Pulmonary artery endothelial cell (primary cell): Measurements from ENCODE around the gene CFH. TPM values are rescaled to one million over a fixed set of nuclear protein-coding genes. Genes with fewer than 3 reads are reported as not detected.
"Not testable (repeated sequence)": the region's sequence is repeated elsewhere in the genome, so short reads cannot be mapped to it uniquely, and the experiment has no call there.

Experiments
- DNase-seq: peaks from one replicate; pipeline ENCODE4 v3.0.0-alpha.2; 2011; ENCODE audit warnings: low read depth, low spot score
- total RNA-seq: library from RNA; depleted of rRNA; stranded (reverse); fragments of >200 nt; gene quantifications from 2 replicates; pipeline ENCODE4 v1.2.3, GENCODE V29; 2014

CFH gene
- total RNA-seq, 1 donor from 2014 or later: 74.6 TPM

GRCh38 chr1:196667131-196667530, 15.3 kb downstream of the CFH start:
- DNase-seq: no peak

GRCh38 chr1:196669051-196669450, 17.2 kb downstream of the CFH start:
- DNase-seq: no peak

- no peak for DNase-seq
Measured at GRCh38 chr1:196669693-196670092, 17.9 kb downstream of the CFH start.

- no peak for DNase-seq
Measured at GRCh38 chr1:196674908-196675307, 23.1 kb downstream of the CFH start.

GRCh38 chr1:196677781-196678509, 26.1 kb downstream of the CFH start:
- DNase-seq: no peak

GRCh38 chr1:196678510-196678884, 26.7 kb downstream of the CFH start:
- DNase-seq: no peak

GRCh38 chr1:196680107-196680506, 28.3 kb downstream of the CFH start:
- DNase-seq: no peak

- DNase-seq: no peak
Measured at GRCh38 chr1:196684476-196684875, 32.6 kb downstream of the CFH start.

- no peak for DNase-seq
Measured at GRCh38 chr1:196685506-196685905, 33.7 kb downstream of the CFH start.

GRCh38 chr1:196689001-196689400, 37.2 kb downstream of the CFH start:
- no peak for DNase-seq

- no peak for DNase-seq
Measured at GRCh38 chr1:196690582-196690981, 38.7 kb downstream of the CFH start.

GRCh38 chr1:196698993-196699392, 47.1 kb downstream of the CFH start:
- DNase-seq: no peak

GRCh38 chr1:196701144-196701543, 49.3 kb downstream of the CFH start:
- no peak for DNase-seq

- DNase-seq: not testable (repeated sequence)
Measured at GRCh38 chr1:196709892-196710291, 58.0 kb downstream of the CFH start.

- DNase-seq: no peak
Measured at GRCh38 chr1:196717868-196718267, 66.0 kb downstream of the CFH start.

- DNase-seq: peak; percentile 7
Measured at GRCh38 chr1:196723325-196724185, 71.7 kb downstream of the CFH start.

GRCh38 chr1:196732526-196732925, 80.7 kb downstream of the CFH start:
- DNase-seq: no peak

GRCh38 chr1:196733091-196733970, 81.5 kb downstream of the CFH start:
- DNase-seq: no peak

- DNase-seq: no peak
Measured at GRCh38 chr1:196734006-196734405, 82.2 kb downstream of the CFH start.

- no peak for DNase-seq
Measured at GRCh38 chr1:196734460-196734859, 82.6 kb downstream of the CFH start.

- no peak for DNase-seq
Measured at GRCh38 chr1:196738730-196739129, 86.9 kb downstream of the CFH start.

- DNase-seq: not testable (repeated sequence)
Measured at GRCh38 chr1:196743244-196743643, 91.4 kb downstream of the CFH start.
